Muscle of leg (tissue), 11 donors: ENCODE data around the gene ABHD2. TPM values are rescaled to one million over a fixed set of nuclear protein-coding genes. Genes with fewer than 3 reads are reported as not detected.
"Not testable (repeated sequence)": the region's sequence is repeated elsewhere in the genome, so short reads cannot be mapped to it uniquely, and the experiment has no call there.

Experiments
- DNase-seq: peaks from one replicate; pipeline ENCODE4 v3.0.0; 2013
- H3K27ac ChIP-seq: one replicate; pipeline ENCODE4 v1.5.1; 2013; ENCODE audit warnings: mild to moderate bottlenecking, low read length, control low read depth
- H3K27me3 ChIP-seq: one replicate; pipeline ENCODE4 v1.6.1; 2013; ENCODE audit warnings: low read length; ENCODE audit not compliant: control insufficient read depth, insufficient read depth
- H3K36me3 ChIP-seq: one replicate; pipeline ENCODE4 v1.6.1; 2013; ENCODE audit warnings: low read length; ENCODE audit not compliant: control insufficient read depth, insufficient read depth
- H3K4me1 ChIP-seq: one replicate; pipeline ENCODE4 v1.6.1; 2013; ENCODE audit warnings: low read length; ENCODE audit not compliant: control insufficient read depth, insufficient read depth
- H3K4me3 ChIP-seq: one replicate; pipeline ENCODE4 v1.5.1; 2013; ENCODE audit warnings: low read length, control low read depth
- H3K9me3 ChIP-seq: replicated peaks from 2 replicates; pipeline ENCODE4 v1.6.1; 2013; ENCODE audit warnings: low read depth, low read length; ENCODE audit not compliant: control insufficient read depth
- WGBS: methylation state at CpG from one replicate; pipeline ENCODE4 v1.1.5; 2013; ENCODE audit warnings: missing lambda C conversion rate; ENCODE audit not compliant: insufficient coverage; 5-methylcytosine and 5-hydroxymethylcytosine counted together
- polyA plus RNA-seq, 8 donors: library from polyadenylated mRNA; unstranded; fragments of 120-200 nt; gene quantifications; one replicate each; pipeline versions ENCODE4 v1.2.1 to v1.2.3, GENCODE V29; 2013; ENCODE audit warnings: inconsistent platforms in 1 of 8, low replicate concordance in 1 of 8; ENCODE audit not compliant: insufficient read length in 8 of 8, insufficient read depth in 1 of 8
- total RNA-seq: library from RNA; stranded (reverse); fragments of 120-200 nt; gene quantifications from one replicate; pipeline ENCODE4 v1.2.4, GENCODE V29; 2013

ABHD2 gene
- total and polyA plus RNA-seq, 9 donors = 15.2 to 29.6 (median 20.4) TPM

DNA sequence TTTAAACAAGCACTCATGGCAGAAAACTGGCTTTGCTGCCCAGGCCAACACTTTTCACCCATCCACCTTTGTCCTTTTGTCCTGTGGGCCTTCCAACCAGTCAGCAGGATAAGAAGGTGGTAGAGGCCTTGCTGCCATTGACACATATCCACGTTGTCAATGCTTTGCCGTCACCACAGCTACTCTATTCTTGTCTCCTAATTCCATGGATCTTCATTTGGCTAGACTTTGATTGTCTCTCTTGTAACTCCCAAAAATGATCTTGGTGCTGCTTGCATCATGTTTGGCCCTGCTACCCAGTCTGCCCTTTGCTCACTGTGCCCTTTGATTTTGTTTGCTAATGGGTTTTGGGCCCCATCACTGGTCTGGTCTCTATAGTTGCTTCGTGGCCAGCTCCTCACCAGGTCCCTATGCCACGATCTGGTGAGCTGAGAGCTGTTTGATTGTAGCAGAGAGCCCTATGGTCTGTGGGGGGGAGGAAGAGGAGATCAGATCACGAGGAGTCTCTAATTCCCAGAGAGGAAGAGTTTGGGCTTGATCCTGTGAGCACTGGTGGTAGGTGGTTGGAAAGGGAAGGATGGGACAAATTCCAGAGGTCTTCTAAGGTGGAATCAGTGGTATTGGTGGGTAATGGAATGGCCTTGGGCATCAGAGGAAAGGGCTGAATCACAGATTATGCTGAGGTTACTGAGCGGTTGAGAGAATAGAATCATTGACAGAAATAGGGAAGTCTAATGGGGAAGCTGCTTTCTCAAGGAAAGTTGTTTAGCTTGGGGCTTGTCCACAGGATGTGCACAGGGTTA lies 40.3 kb downstream of the ABHD2 start:
- Histone ChIP-seq H3K4me3 (no peak overlapping the region), H3K9me3 (no peaks in the 10 kb centered on the region), H3K27ac (no peak overlapping the region), H3K36me3 (peaks cover 18% of the 10 kb centered on the region), H3K4me1 (no peaks in the 10 kb centered on the region), H3K27me3 (no peaks in the 10 kb centered on the region)
- no peak for DNase-seq
- WGBS = 91% methylated on average over 6 of the region's 6 CpGs

DNA sequence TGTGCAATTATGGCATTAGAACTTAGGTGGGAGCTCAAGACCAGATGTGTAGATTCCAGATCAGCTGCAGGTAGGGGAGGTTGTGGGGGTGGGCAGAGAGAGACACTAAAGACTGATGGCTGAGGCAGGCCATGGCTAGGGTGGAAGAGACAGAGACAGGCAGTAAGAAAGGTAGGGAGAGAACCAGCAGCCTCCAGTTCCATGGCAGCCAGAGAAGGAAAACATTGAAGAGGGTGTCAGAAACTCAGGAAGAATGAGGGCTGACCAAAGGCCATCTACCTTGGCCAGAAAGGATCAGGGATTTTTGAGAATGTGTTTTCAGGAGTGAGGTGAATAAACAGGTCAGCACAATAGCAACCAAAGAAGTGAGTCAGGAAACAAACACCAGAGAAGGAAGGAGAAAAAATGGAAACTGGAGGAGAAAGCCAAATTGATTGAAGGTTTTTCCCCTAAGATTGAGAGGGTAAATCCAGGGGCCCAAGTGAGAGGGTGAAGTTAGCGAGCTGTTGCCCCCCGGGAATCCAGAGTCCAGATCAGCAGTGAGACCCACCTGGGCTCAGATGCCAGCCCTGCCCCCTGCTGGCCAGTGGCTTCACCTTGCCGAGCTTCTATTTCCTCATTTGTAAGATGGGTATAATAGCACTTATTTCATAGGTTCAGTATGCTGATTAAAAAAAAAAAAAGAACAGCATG lies 41.0 kb downstream of the ABHD2 start:
- peaks cover 18% of the 10 kb centered on the region for H3K36me3 ChIP-seq
- H3K27me3 ChIP-seq = no peaks in the 10 kb centered on the region
- H3K27ac ChIP-seq = no peak overlapping the region
- no peak overlapping the region for H3K4me3 ChIP-seq
- no peak for DNase-seq
- WGBS = 41% methylated on average over 2 of the region's 3 CpGs
- H3K9me3 ChIP-seq = no peaks in the 10 kb centered on the region
- H3K4me1 ChIP-seq = no peaks in the 10 kb centered on the region

DNA sequence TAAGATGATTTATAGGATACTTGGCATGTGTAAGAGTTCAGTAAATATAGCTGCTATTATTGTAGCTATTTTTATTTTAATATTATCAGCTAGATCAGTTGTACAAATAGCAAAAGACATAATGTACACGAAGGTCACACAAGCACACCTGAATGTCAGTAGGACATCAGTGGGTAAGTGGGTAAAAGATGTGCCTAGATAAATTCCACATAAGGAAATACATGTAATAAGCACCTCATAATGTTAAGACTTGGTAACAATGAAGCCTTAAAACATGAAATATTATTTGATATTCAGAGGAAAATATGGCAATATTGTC lies 41.5 kb downstream of the ABHD2 start:
- no CpG with 5 or more reads among the region's 1 CpG for WGBS
- Histone ChIP-seq H3K4me1 (no peaks in the 10 kb centered on the region), H3K36me3 (peaks cover 18% of the 10 kb centered on the region), H3K27ac (no peak overlapping the region), H3K9me3 (no peaks in the 10 kb centered on the region), H3K27me3 (no peaks in the 10 kb centered on the region), H3K4me3 (no peak overlapping the region)
- no peak for DNase-seq

DNA sequence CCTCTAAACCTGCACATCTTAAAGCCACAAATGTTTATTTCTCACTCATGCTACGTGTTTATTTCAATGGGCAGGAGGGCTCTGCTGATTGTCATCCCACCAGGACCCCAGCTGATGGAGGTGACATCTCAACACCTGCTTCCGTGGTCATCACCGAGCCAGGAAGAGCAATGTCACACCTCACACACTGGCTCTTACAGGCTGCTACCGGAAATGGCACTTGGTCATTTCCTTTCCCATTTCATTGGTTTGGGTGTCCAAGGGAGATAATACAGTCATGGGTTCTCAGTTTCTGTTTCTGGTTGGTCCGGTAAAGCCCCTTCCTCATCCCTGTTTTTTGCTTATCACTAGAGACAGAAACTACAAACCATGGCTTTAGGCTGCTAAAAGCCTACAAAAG lies 41.9 kb downstream of the ABHD2 start:
- Histone ChIP-seq H3K27ac (no peak overlapping the region), H3K4me1 (no peaks in the 10 kb centered on the region)
- WGBS = 100% methylated on average over 1 of the region's 5 CpGs

DNA sequence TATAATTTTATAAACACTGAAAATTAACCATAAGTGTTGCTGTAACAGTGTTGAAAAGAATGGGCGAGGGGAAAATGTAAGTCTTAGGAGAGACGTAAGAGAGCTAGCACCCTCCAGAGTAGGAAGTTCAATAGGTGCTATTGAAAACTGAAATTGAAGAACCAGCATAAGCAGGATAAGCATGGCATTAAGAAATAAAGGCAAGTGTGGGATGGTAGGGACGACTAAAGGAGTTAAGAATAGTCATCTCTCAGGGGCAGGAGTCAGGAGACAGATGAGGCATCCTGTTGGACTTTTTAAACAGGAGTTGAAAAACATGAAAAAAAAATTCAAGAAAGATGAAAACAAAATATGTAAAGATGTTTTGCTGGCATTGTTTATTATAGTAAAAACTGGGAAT lies 43.5 kb downstream of the ABHD2 start:
- Histone ChIP-seq H3K4me3 (no peak overlapping the region), H3K27ac (no peak overlapping the region), H3K27me3 (no peaks in the 10 kb centered on the region), H3K4me1 (peaks cover 12% of the 10 kb centered on the region), H3K9me3 (no peaks in the 10 kb centered on the region), H3K36me3 (peaks cover 8% of the 10 kb centered on the region)
- WGBS = 88% methylated on average over 3 of the region's 3 CpGs
- DNase-seq = no peak

More for the DNA sequence above, 41.9 kb downstream of the ABHD2 start:
- H3K9me3 ChIP-seq = no peaks in the 10 kb centered on the region
- peaks cover 18% of the 10 kb centered on the region for H3K36me3 ChIP-seq
- no peak for DNase-seq
- no peaks in the 10 kb centered on the region for H3K27me3 ChIP-seq
- no peak overlapping the region for H3K4me3 ChIP-seq

DNA sequence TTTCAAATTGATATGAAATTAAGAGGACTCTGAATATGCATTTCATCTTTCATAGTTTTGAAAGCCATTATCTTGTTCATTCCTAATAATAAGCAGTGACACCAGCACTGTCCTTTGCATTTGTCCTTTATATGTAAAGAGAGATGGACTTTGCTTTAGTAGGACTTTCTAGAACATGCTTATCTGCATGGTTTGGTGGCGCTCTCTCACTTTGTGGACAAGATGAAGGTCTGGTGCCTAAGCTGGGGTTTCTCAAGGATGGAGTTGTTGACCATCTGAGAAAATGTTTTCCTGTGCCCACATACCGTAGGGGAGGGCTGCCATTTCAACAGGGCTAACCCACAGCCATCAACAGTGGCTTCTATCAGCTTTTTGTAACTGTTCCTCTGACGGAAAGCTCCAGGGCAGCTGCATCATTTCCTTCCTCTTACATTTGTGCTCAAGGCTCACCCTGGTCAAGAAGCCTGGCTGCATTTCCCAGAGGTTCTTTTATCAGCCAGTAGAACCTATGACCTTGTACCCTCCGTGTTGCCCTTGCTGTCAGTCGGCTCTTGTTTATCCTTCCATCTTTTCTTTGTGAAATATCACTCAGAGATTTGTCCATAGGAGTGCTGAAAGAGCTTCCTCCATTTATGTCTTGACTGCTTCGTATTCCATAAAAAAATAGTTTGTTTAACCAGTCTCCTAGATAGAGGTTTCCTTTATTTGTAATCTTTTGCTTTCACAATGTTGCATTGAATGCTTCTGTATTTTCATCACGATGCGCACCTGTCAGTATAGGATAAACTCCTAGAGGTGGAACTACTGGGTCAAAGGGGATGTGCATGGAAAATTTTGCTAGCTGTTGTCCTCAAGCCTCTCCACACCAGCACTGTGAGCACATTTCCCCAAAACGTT lies 44.6 kb downstream of the ABHD2 start:
- DNase-seq = peak; percentile 61
- Histone ChIP-seq H3K27ac (peak overlapping the region; percentile 53), H3K36me3 (peaks cover 8% of the 10 kb centered on the region), H3K4me3 (no peak overlapping the region), H3K9me3 (no peaks in the 10 kb centered on the region), H3K4me1 (peaks cover 23% of the 10 kb centered on the region), H3K27me3 (no peaks in the 10 kb centered on the region)
- WGBS = 78% methylated on average over 3 of the region's 9 CpGs

DNA sequence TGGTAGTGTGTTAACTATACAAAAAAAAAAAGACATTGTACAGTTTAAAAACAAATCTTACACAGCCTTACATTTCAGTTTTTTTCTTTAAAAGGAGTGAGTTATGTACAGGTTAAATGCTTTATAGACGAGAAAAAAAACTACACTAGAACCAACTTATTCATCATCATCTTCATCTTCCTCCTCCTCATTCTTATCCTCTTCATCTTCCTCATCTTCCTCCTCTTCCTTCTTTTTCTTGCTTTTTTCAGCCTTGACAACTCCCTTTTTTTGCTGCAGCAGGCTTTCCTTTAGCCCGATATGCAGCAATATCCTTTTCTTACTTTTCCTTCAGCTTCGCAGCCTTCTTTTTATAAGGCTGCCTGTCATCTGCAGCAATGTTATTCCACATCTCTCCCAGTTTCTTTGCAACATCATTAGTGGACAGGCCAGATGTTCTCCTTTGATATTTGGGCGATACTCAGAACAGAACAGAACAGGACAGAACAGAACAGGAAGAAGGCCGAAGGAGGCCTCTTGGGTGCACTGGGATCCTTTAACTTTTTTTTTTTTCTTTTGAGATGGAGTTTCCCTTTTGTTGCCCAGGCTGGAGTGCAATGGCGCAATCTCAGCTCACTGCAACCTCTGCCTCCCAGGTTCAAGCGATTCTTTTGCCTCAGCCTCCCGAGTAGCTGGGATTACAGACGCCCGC lies 47.3 kb downstream of the ABHD2 start:
- 62% methylated on average over 6 of the region's 10 CpGs for WGBS
- not testable (repeated sequence) for H3K9me3 ChIP-seq, H3K27me3 ChIP-seq, H3K4me3 ChIP-seq
- peaks cover 11% of the 10 kb centered on the region for H3K36me3 ChIP-seq
- peak overlapping the region; percentile 35 for H3K27ac ChIP-seq
- DNase-seq = peak; percentile 73
- peaks cover 38% of the 10 kb centered on the region for H3K4me1 ChIP-seq

DNA sequence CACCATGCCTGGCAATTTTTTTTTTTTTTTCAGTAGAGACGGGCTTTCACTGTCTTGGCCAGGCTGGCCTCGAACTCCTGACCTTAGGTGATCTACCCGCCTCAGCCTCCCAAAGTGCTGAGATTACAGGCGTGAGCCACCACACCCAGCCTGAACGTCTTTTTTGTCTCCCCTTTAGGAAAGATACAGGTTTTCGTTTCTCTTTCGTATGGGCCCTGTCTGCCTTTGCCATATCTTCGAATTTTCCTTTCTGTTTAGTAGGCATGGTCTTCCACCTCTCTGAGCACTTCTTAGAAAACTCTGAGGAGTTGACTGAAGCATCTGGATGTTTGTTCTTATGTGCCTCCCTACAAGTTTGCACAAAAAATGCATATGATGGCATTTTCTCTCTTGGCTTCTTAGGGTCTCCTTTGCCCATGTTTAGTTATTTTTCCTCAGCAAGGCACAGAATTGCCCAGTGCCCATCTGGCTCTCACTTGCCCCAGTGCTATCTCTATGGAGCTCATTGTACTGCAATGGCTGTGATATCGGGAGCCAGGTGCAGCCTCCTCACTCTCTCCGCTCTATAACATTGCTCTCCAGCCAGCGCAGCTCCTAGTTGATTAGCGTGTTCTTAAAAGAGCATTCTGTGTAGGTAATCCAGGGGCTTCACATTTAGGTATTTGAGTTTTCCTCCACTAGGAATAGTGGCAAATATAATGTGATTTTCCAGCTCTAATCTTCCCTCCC lies 48.0 kb downstream of the ABHD2 start:
- no peak overlapping the region for H3K4me3 ChIP-seq
- peak overlapping the region; percentile 86 for H3K27ac ChIP-seq
- H3K36me3 ChIP-seq = peaks cover 7% of the 10 kb centered on the region
- no peaks in the 10 kb centered on the region for H3K27me3 ChIP-seq
- no peak for DNase-seq
- H3K9me3 ChIP-seq = no peaks in the 10 kb centered on the region
- H3K4me1 ChIP-seq = peaks cover 44% of the 10 kb centered on the region
- 89% methylated on average over 5 of the region's 12 CpGs for WGBS
